ENCODE results near the gene NCKAP5. TPM values are rescaled to one million over a fixed set of nuclear protein-coding genes. Genes with fewer than 3 reads are reported as not detected.

The NCKAP5 gene
- total and polyA plus RNA-seq, 7 donors, result 0.03 to 1.2 (median 0.22) TPM

- Histone ChIP-seq H3K27ac (no peak overlapping the region), H3K4me3 (no peak overlapping the region), H3K9me3 (no peaks in the 10 kb centered on the region), H3K36me3 (ENCODE audit: insufficient read depth in 1 of 2, low read depth in 1 of 2) (no peaks in the 10 kb centered on the region), H3K4me1 (no peaks in the 10 kb centered on the region), H3K27me3 (ENCODE audit: insufficient read depth in 3 of 3, low read length in 2 of 3) (no peaks in the 10 kb centered on the region)
- WGBS, 3 donors, result 94 to 100% (median 99%) methylated on average over 2 of the region's 2 CpGs
- no peak for TF ChIP-seq CTCF (IDR thresholded peaks at IDR 0.05)
- ATAC-seq (no peak), DNase-seq (no peak)
- intact Hi-C loops (cut with DNase I), result no loop called here
Measured at GRCh38 chr2:132721938-132722337, 846.3 kb downstream of the NCKAP5 start.

GRCh38 chr2:132720393-132720792, 847.9 kb downstream of the NCKAP5 start:
- H3K27ac ChIP-seq, result no peak overlapping the region
- no peaks in the 10 kb centered on the region for H3K27me3 ChIP-seq (ENCODE audit: insufficient read depth in 3 of 3, low read length in 2 of 3)
- intact Hi-C loops (cut with DNase I), result no loop called here
- DNase-seq (no peak), ATAC-seq (no peak)
- 74 to 81% (median 78%) methylated on average over 4 of the region's 4 CpGs for WGBS, 3 donors
- TF ChIP-seq CTCF (IDR thresholded peaks at IDR 0.05), result no peak
- H3K4me1 ChIP-seq, result no peaks in the 10 kb centered on the region
- no peak overlapping the region for H3K4me3 ChIP-seq
- H3K36me3 ChIP-seq (ENCODE audit: insufficient read depth in 1 of 2, low read depth in 1 of 2), result no peaks in the 10 kb centered on the region
- H3K9me3 ChIP-seq, result no peaks in the 10 kb centered on the region

- intact Hi-C loops (cut with DNase I), result no loop called here
- no peak for DNase-seq
- WGBS, 3 donors, result 78 to 96% (median 90%) methylated on average over 9 of the region's 9 CpGs
Measured at GRCh38 chr2:132719480-132719879, 848.8 kb downstream of the NCKAP5 start.

GRCh38 chr2:132716954-132717353, 851.3 kb downstream of the NCKAP5 start:
- no peaks in the 10 kb centered on the region for H3K36me3 ChIP-seq (ENCODE audit: insufficient read depth in 1 of 2, low read depth in 1 of 2)
- no peak overlapping the region for H3K4me3 ChIP-seq
- no peaks in the 10 kb centered on the region for H3K4me1 ChIP-seq
- H3K9me3 ChIP-seq, result no peaks in the 10 kb centered on the region
- WGBS, 3 donors, result 59 to 69% (median 65%) methylated on average over 2 of the region's 2 CpGs
- no peak for DNase-seq
- no peak overlapping the region for H3K27ac ChIP-seq
- ATAC-seq, result no peak
- H3K27me3 ChIP-seq (ENCODE audit: insufficient read depth in 3 of 3, low read length in 2 of 3), result no peaks in the 10 kb centered on the region
- no peak for TF ChIP-seq CTCF (IDR thresholded peaks at IDR 0.05)
- intact Hi-C loops (cut with DNase I), result no loop called here

More at GRCh38 chr2:132719480-132719879, 848.8 kb downstream of the NCKAP5 start:
- no peak overlapping the region for H3K27ac ChIP-seq
- H3K4me3 ChIP-seq, result no peak overlapping the region
- H3K27me3 ChIP-seq (ENCODE audit: insufficient read depth in 3 of 3, low read length in 2 of 3), result no peaks in the 10 kb centered on the region
- TF ChIP-seq CTCF (IDR thresholded peaks at IDR 0.05), result no peak
- no peaks in the 10 kb centered on the region for H3K9me3 ChIP-seq
- ATAC-seq, result no peak
- no peaks in the 10 kb centered on the region for H3K4me1 ChIP-seq
- no peaks in the 10 kb centered on the region for H3K36me3 ChIP-seq (ENCODE audit: insufficient read depth in 1 of 2, low read depth in 1 of 2)
